Measurements from ENCODE around the gene ILK. TPM values are rescaled to one million over a fixed set of nuclear protein-coding genes. Genes with fewer than 3 reads are reported as not detected.

ILK gene
- total RNA-seq, 1 donor from 2014 or later = 209 TPM

DNA sequence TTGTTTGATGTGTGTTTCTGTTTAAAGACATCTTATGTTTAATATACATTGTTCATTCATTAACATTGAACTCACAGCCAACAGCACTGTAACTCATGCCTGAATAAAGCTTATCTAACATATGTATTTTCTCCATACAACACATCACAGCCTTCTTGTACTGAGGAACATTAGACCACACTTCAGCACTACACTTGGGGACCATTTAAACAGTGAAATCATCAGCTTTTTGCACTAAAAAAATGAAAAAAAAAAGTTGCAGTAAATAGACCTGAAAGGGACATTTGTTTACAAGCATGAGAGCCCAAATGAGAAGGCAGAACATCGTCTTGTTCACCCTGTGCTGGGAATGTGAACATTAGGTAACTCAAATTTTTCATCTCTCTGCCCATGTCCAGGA is 31.0 kb downstream of the ILK start:
- Mint-ChIP-seq H3K9me3 (ENCODE audit: unreplicated experiment) (no peaks in the 10 kb centered on the region), H3K27ac (ENCODE audit: unreplicated experiment) (no peak overlapping the region), H3K36me3 (ENCODE audit: unreplicated experiment) (peaks cover 22% of the 10 kb centered on the region), H3K4me3 (ENCODE audit: unreplicated experiment) (no peak overlapping the region), H3K4me1 (ENCODE audit: unreplicated experiment) (no peaks in the 10 kb centered on the region), H3K27me3 (ENCODE audit: unreplicated experiment) (no peaks in the 10 kb centered on the region)
- TF ChIP-seq, protein P1, sequence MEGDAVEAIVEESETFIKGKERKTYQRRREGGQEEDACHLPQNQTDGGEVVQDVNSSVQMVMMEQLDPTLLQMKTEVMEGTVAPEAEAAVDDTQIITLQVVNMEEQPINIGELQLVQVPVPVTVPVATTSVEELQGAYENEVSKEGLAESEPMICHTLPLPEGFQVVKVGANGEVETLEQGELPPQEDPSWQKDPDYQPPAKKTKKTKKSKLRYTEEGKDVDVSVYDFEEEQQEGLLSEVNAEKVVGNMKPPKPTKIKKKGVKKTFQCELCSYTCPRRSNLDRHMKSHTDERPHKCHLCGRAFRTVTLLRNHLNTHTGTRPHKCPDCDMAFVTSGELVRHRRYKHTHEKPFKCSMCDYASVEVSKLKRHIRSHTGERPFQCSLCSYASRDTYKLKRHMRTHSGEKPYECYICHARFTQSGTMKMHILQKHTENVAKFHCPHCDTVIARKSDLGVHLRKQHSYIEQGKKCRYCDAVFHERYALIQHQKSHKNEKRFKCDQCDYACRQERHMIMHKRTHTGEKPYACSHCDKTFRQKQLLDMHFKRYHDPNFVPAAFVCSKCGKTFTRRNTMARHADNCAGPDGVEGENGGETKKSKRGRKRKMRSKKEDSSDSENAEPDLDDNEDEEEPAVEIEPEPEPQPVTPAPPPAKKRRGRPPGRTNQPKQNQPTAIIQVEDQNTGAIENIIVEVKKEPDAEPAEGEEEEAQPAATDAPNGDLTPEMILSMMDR (IDR thresholded peaks at IDR 0.05) = no peak
- no peak for DNase-seq (ENCODE audit: extremely low spot score, unreplicated experiment)

DNA sequence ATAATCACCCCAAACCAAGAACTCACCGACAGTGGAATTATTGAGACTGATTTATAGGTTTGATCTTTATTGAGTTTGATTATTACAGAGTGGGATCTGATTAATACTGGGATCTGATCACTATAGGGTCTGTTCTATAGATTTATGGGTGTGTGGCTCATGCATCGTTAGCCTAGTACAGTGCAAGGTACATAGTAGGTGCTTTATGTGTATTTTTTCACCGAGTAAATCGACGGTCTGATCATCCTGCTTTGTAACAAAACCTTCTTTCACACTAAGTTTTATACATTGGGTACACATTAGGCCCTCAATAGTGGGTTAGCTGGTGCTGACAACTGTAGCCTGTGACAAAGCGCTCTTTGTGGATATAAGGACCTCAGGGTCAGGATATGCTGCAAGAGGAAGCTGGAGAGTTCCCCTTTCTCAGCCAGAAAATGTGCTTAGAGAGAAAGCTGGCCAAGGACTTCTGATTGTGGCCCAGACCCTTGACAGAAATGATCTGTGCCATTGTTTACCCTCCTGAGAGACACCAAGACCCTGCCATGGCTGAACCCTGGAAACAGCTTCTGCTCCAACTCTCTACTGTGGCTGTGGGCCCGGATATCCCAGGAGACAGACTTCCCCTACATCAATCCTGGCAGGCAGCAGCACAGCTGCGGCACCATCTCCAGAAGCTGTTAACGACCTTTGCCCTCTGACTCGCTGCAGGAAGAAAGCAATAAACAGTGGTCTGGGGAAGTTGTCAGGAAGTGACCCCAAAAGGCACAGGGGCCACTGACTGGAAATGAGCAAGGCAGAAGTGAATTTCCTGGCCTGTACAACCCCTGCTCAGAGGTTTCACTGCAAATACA is 31.7 kb downstream of the ILK start:
- DNase-seq (ENCODE audit: extremely low spot score, unreplicated experiment) = no peak
- TF ChIP-seq, protein P1 (IDR thresholded peaks at IDR 0.05) = no peak
- Mint-ChIP-seq H3K4me3 (ENCODE audit: unreplicated experiment) (no peak overlapping the region), H3K9me3 (ENCODE audit: unreplicated experiment) (no peaks in the 10 kb centered on the region), H3K4me1 (ENCODE audit: unreplicated experiment) (no peaks in the 10 kb centered on the region), H3K27ac (ENCODE audit: unreplicated experiment) (no peak overlapping the region), H3K27me3 (ENCODE audit: unreplicated experiment) (no peaks in the 10 kb centered on the region), H3K36me3 (ENCODE audit: unreplicated experiment) (peaks cover 24% of the 10 kb centered on the region)

DNA sequence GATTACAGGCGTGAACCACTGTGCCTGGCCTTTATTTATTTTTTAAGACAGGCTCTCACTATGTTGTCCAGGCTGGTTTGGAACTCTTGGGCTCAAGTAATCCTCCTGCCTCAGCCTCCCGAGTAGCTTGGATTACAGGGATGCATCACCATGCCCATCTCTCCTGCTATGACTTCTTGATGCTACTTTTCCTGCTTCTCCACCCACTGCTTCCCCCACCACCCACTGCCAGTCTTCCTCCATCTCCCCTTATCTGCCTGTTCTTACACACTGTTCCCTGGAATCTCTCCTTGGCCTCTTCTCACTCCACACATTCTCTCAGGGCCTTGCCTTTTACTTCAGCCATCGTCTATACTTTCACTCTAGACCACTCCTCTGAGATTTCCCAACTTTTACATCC is 32.9 kb downstream of the ILK start:
- Mint-ChIP-seq H3K4me3 (ENCODE audit: unreplicated experiment) (no peak overlapping the region), H3K4me1 (ENCODE audit: unreplicated experiment) (no peaks in the 10 kb centered on the region), H3K36me3 (ENCODE audit: unreplicated experiment) (peaks cover 17% of the 10 kb centered on the region), H3K27ac (ENCODE audit: unreplicated experiment) (no peak overlapping the region), H3K9me3 (ENCODE audit: unreplicated experiment) (no peaks in the 10 kb centered on the region), H3K27me3 (ENCODE audit: unreplicated experiment) (no peaks in the 10 kb centered on the region)
- TF ChIP-seq, protein P1 (IDR thresholded peaks at IDR 0.05) = no peak
- DNase-seq (ENCODE audit: extremely low spot score, unreplicated experiment) = no peak

DNA sequence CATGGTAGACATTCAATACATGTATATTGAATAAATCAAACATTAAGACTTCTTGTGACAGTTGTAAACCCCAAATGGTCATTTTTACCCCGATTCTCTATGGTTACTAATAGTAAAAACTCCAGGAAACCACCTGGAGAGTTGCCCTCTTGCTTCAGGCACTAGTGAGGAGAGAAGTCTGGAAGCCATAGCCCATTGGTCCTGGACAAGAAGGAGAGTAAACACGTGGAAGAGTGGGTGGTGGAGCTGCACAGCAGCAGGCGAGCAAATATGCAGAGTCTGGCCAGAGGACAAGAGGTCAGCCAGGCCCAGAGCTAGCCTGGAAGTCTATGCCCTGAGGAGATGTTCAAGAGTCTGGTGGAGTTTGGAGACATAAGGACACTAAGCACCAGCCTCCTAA is 34.3 kb downstream of the ILK start:
- H3K4me3 Mint-ChIP-seq (ENCODE audit: unreplicated experiment) = no peak overlapping the region
- H3K4me1 Mint-ChIP-seq (ENCODE audit: unreplicated experiment) = no peaks in the 10 kb centered on the region
- H3K9me3 Mint-ChIP-seq (ENCODE audit: unreplicated experiment) = no peaks in the 10 kb centered on the region
- DNase-seq (ENCODE audit: extremely low spot score, unreplicated experiment) = no peak
- H3K27me3 Mint-ChIP-seq (ENCODE audit: unreplicated experiment) = no peaks in the 10 kb centered on the region
- peaks cover 12% of the 10 kb centered on the region for H3K36me3 Mint-ChIP-seq (ENCODE audit: unreplicated experiment)
- TF ChIP-seq, protein P1 (IDR thresholded peaks at IDR 0.05) = no peak
- H3K27ac Mint-ChIP-seq (ENCODE audit: unreplicated experiment) = no peak overlapping the region

DNA sequence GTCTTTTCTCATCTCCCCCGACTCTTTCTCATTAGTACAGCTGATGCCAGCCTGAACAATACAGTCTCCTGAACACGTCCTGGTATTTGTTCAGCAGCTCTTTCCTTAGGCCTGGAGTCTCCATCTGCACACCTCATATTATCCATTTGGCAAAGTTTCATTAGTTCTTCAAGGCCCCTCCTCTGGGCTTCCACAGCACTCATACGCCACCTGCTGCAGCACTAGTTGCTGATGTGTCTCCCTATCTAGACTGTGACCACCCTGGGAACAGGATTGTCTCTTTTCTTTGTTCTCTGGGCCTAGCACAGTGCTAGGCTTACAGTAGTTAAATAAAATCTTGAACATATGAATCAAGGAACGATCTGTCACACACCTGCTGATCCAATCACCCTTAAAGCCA is 34.9 kb downstream of the ILK start:
- H3K4me3 Mint-ChIP-seq (ENCODE audit: unreplicated experiment) = no peak overlapping the region
- DNase-seq (ENCODE audit: extremely low spot score, unreplicated experiment) = no peak
- no peaks in the 10 kb centered on the region for H3K27me3 Mint-ChIP-seq (ENCODE audit: unreplicated experiment)
- no peaks in the 10 kb centered on the region for H3K4me1 Mint-ChIP-seq (ENCODE audit: unreplicated experiment)
- no peak overlapping the region for H3K27ac Mint-ChIP-seq (ENCODE audit: unreplicated experiment)
- no peaks in the 10 kb centered on the region for H3K9me3 Mint-ChIP-seq (ENCODE audit: unreplicated experiment)
- peaks cover 9% of the 10 kb centered on the region for H3K36me3 Mint-ChIP-seq (ENCODE audit: unreplicated experiment)
- TF ChIP-seq, protein P1 (IDR thresholded peaks at IDR 0.05) = no peak
